Body of pancreas (tissue), 4 donors: ENCODE measurements around the gene PDGFA. TPM values are rescaled to one million over a fixed set of nuclear protein-coding genes. Genes with fewer than 3 reads are reported as not detected.
A peak's percentile ranks its signal among the peaks of the same experiment; 100 is the strongest.

ENCODE experiments used
- ATAC-seq: fragments of 150-250 bp; one replicate; pipeline ENCODE4 v1.9.1; 2016
- DNase-seq, 4 donors: peaks; one replicate each; pipeline ENCODE4 v3.0.0-alpha.2; 2019
- H3K27ac ChIP-seq, 4 donors: fragments of 200-600 bp; sonication (generic); 1 replicate in 3 of 4; 2 replicates in 1 of 4; pipeline versions ENCODE4 v1.5.1 to v1.6.1; 2016 to 2019; ENCODE audit warnings: mild to moderate bottlenecking in 1 of 4, mixed read lengths in 1 of 4, moderate library complexity in 1 of 4
- H3K27me3 ChIP-seq, 2 donors: fragments of 200-600 bp; sonication (generic); one replicate each; pipeline ENCODE4 v1.6.0; 2016; ENCODE audit warnings: mild to moderate bottlenecking in 1 of 2
- H3K36me3 ChIP-seq, 2 donors: fragments of 200-600 bp; sonication (generic); replicated peaks in 1 of 2; 2 replicates each; pipeline ENCODE4 v1.5.1; 2016; ENCODE audit warnings: low read depth in 2 of 2; ENCODE audit not compliant: insufficient read depth in 1 of 2
- H3K4me1 ChIP-seq: fragments of 200-600 bp; sonication (generic); one replicate; pipeline ENCODE4 v1.6.0; 2016
- H3K4me3 ChIP-seq, 2 donors: fragments of 200-600 bp; sonication (generic); 1 replicate in 1 of 2; 2 replicates in 1 of 2; pipeline ENCODE4 v1.5.1; 2016 to 2019
- H3K9me3 ChIP-seq, 3 donors: fragments of 200-600 bp; sonication (generic); 1 replicate in 2 of 3; 2 replicates in 1 of 3; pipeline ENCODE4 v1.5.1; 2016
- POLR2A ChIP-seq, 3 donors: fragments of 450-650 bp; IDR thresholded peaks; one replicate each; pipeline ENCODE4 v1.6.1; 2016; ENCODE audit warnings: antibody characterized with exemption in 3 of 3, mild to moderate bottlenecking in 2 of 3
- WGBS, 2 donors: methylation state at CpG; one replicate each; pipeline ENCODE4 v1.1.5; 2017; 5-methylcytosine and 5-hydroxymethylcytosine counted together
- intact Hi-C: fragments of 100-400 bp; cut with DNase I; formaldehyde crosslinking; loops from one replicate; pipeline ENCODE4 v1.15.1; 2023
- total RNA-seq, 2 donors: library from RNA; depleted of rRNA; stranded (reverse); fragments of >200 nt; gene quantifications; one replicate each; pipeline ENCODE4 v1.1.0, GENCODE V29; 2016
- TF ChIP-seq, protein P1 (sequence below), 7 experiments: fragments of 450-650 bp in 4 of 7; fragments of 200-600 bp in 3 of 7; sonication (generic) in 3 of 7; IDR thresholded peaks; one replicate each; pipeline ENCODE4 v1.5.1; 2016 to 2019; ENCODE audit warnings: antibody characterized with exemption in 7 of 7

The PDGFA gene
- total RNA-seq, 2 donors from 2014 or later: 58.6 to 59.3 TPM

DNA sequence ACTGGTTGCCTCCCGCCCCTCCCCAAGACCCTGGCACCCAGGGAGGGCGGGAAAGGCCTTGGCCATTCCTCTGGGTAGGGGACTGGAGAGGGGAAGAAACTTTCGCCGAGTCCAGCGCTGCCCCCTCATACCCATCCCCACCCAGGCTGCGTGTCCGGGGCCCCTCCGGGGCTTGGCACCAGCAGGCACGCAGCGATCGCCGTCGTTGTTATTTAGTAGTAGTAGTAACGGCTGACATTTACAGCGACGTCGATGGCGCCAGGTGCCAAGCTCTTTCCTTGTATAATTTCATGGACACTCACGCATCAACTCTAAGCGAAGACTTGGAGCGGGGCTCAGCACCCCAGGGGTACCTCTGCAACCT, 3.3 kb upstream of the PDGFA start:
- peak overlapping the region in 3 of 4 donors; percentile 59 to 76 (median 60) for H3K27ac ChIP-seq
- DNase-seq (peak in 1 of 4 donors; percentile 44), ATAC-seq (no peak)
- WGBS, 2 donors: 40 to 58% methylated on average over 10 to 21 of the region's 21 CpGs
- peaks cover 0 to 4% (median 0%) of the 10 kb centered on the region in 3 donors for H3K9me3 ChIP-seq
- H3K36me3 ChIP-seq: no peaks in the 10 kb centered on the region
- intact Hi-C loops: no loop called here
- TF ChIP-seq POLR2A (IDR thresholded peaks at IDR 0.05): no peak
- TF ChIP-seq, protein P1, sequence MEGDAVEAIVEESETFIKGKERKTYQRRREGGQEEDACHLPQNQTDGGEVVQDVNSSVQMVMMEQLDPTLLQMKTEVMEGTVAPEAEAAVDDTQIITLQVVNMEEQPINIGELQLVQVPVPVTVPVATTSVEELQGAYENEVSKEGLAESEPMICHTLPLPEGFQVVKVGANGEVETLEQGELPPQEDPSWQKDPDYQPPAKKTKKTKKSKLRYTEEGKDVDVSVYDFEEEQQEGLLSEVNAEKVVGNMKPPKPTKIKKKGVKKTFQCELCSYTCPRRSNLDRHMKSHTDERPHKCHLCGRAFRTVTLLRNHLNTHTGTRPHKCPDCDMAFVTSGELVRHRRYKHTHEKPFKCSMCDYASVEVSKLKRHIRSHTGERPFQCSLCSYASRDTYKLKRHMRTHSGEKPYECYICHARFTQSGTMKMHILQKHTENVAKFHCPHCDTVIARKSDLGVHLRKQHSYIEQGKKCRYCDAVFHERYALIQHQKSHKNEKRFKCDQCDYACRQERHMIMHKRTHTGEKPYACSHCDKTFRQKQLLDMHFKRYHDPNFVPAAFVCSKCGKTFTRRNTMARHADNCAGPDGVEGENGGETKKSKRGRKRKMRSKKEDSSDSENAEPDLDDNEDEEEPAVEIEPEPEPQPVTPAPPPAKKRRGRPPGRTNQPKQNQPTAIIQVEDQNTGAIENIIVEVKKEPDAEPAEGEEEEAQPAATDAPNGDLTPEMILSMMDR (IDR thresholded peaks at IDR 0.05): no peak
- peaks cover 32% of the 10 kb centered on the region for H3K4me1 ChIP-seq
- peak overlapping the region in 1 of 2 donors; percentile 20 for H3K4me3 ChIP-seq
- no peaks in the 10 kb centered on the region for H3K27me3 ChIP-seq

DNA sequence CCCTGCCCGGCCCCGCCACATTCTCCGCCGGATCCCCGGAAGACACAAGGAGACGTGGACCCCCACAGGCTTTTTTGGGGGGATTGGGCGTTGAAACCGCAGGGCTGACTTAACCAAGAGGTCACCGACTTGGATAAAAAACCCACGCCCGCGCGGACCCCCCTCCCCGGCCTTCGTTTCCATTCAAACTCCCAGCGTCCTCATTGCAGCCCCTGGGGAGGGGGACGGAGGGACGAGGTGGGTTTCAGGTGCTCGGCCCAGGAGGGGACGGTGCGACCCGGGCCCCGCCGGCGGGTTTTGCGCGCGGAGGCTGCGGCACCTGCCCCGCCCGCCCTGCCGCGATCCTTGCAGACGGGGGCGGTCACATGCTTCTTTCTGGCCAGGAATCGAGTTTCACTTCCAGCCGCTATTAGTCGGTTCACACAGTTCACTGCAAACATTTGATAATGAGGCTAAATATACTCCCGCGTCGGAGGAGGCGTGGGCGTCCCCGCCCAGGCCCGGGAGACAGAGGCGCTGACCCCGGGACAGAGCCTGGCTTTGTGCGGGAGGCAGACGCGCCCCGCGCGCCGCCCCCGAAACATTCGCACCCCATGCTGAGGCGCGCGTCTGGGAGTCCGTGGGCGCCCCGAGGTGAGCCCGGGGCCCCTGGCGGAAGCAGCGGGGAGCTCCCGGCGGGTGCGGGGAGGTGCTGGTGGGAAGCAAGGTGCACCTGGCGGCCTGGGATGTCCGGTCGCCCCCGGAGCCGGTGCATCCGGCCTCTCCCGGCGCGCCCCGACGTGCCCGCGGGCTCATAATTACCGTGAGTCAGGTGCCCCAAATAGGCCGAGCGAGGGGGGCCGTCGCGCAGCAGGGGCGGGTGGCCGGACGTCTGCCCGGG, 2.7 kb upstream of the PDGFA start:
- Histone ChIP-seq H3K27ac (peak overlapping the region in 3 of 4 donors; percentile 59 to 76 (median 60)), H3K27me3 (no peaks in the 10 kb centered on the region), H3K9me3 (peaks cover 0 to 2% (median 0%) of the 10 kb centered on the region in 3 donors), H3K4me1 (peaks cover 32% of the 10 kb centered on the region), H3K4me3 (peak overlapping the region; percentile 16 to 20), H3K36me3 (no peaks in the 10 kb centered on the region)
- DNase-seq (peak; percentile 71 to 87 (median 84)), ATAC-seq (peak; percentile 38)
- 0 to 1% methylated on average over 11 to 85 of the region's 91 CpGs for WGBS, 2 donors
- TF ChIP-seq, protein P1 (IDR thresholded peaks at IDR 0.05): peak in 3 of 7 experiments; percentile 24 to 39 (median 25)
- TF ChIP-seq POLR2A (IDR thresholded peaks at IDR 0.05): peak; percentile 42 to 58 (median 52)
- intact Hi-C loops: no loop called here

GRCh38 chr7:521221-522070, 1.8 kb upstream of the PDGFA start:
- DNase-seq (peak; percentile 73 to 83 (median 75)), ATAC-seq (no peak)
- H3K4me1 ChIP-seq: peaks cover 32% of the 10 kb centered on the region
- H3K27me3 ChIP-seq: no peaks in the 10 kb centered on the region
- peak overlapping the region in 3 of 4 donors; percentile 59 to 76 (median 60) for H3K27ac ChIP-seq
- intact Hi-C loops: no loop called here
- WGBS, 2 donors: 21 to 23% methylated on average over 28 to 71 of the region's 72 CpGs
- no peaks in the 10 kb centered on the region for H3K36me3 ChIP-seq
- H3K4me3 ChIP-seq: no peak overlapping the region
- TF ChIP-seq POLR2A (IDR thresholded peaks at IDR 0.05): no peak
- TF ChIP-seq, protein P1 (IDR thresholded peaks at IDR 0.05): no peak
- H3K9me3 ChIP-seq: no peaks in the 10 kb centered on the region

DNA sequence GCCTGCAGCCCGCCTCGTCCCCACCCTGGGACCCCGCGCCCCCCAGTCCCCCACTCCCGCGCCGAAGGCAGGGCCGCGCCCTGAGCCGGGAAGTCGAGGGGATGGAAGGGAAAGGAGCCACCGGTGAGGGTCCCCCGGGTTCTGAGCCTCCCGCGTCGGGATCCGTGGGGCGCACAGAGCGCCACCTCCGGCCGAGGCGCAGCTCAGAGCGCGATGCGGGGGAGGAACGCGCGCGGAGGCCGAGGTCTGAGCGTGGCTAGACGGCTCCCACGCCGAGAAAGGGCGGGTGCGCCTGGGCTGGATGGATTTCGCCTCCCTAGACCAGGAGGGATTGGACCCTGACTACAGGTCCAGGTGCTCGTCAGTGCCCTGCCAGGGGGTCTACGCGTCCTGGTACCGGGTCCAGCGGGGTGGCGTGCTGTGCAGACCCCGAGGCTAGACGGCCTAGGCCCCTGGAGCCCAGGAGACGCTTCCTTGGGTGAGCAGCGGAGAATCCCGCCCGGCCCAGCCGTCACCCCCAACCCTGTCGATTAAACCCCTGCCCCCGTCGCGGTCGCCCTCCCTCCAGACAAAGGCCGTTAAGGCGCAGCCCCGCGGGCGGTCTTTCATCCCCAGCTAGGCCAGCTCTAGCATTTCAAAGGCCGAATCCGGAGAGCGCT, 986 bp upstream of the PDGFA start:
- no peak for ATAC-seq
- Histone ChIP-seq H3K4me3 (peak overlapping the region; percentile 17 to 27), H3K27me3 (no peaks in the 10 kb centered on the region), H3K36me3 (no peaks in the 10 kb centered on the region), H3K4me1 (peaks cover 40% of the 10 kb centered on the region), H3K9me3 (no peaks in the 10 kb centered on the region), H3K27ac (peak overlapping the region; percentile 91 to 96 (median 94))
- intact Hi-C loops: no loop called here
- 18 to 90% methylated on average over 4 to 59 of the region's 63 CpGs for WGBS, 2 donors
- no peak for TF ChIP-seq POLR2A (IDR thresholded peaks at IDR 0.05)
- TF ChIP-seq, protein P1 (IDR thresholded peaks at IDR 0.05): no peak
- peak in 1 of 4 donors; percentile 36 for DNase-seq
